Caco-2 (cell line): Measurements from ENCODE around the gene METTL2B. TPM values are rescaled to one million over a fixed set of nuclear protein-coding genes. Genes with fewer than 3 reads are reported as not detected.
"Not testable (repeated sequence)": the region's sequence is repeated elsewhere in the genome, so short reads cannot be mapped to it uniquely, and the experiment has no call there.

Experiments used
- BruUV-seq: library from RNA; stranded (reverse); fragments of 400-500 nt; replicated peaks from 2 replicates; lab custom pipeline; 2021; lab: Mats Ljungman, UMichigan
- CTCF ChIA-PET: fragments of 300-600 bp; sonication (Branson Sonifier 250); formaldehyde crosslinking; loops from one replicate; lab custom pipeline; 2022; ENCODE audit warnings: antibody characterized with exemption; lab: Charles Lee
- POLR2A ChIA-PET: fragments of 300-600 bp; sonication (Branson Sonifier 250); formaldehyde crosslinking; loops from one replicate; lab custom pipeline; 2022; ENCODE audit warnings: antibody characterized with exemption; lab: Charles Lee
- DNase-seq, 2 experiments: peaks; one replicate each; pipeline versions ENCODE4 v3.0.0 to v3.0.0-alpha.2; 2020 to 2022
- H3K27me3 ChIP-seq: replicated peaks from 2 replicates; pipeline ENCODE4 v1.6.0; 2011; ENCODE audit warnings: low read length; ENCODE audit not compliant: control insufficient read depth, insufficient read depth
- H3K36me3 ChIP-seq: 2 replicates; pipeline ENCODE4 v1.5.1; 2011; ENCODE audit warnings: low read length; ENCODE audit not compliant: control insufficient read depth, insufficient read depth
- H3K4me1 ChIP-seq: fragments of 250-450 bp; sonication (Bioruptor Pico); 2 replicates; pipeline ENCODE4 v1.5.1; 2020; ENCODE audit warnings: mild to moderate bottlenecking
- H3K4me3 ChIP-seq: 2 replicates; pipeline ENCODE4 v1.5.1; 2011; ENCODE audit warnings: low read depth, mild to moderate bottlenecking, control low read depth, low read length
- H3K9me3 ChIP-seq: fragments of 250-450 bp; sonication (Bioruptor Pico); 2 replicates; pipeline ENCODE4 v1.5.1; 2020; ENCODE audit warnings: mild to moderate bottlenecking, moderate library complexity
- H3K27ac Mint-ChIP-seq: one replicate; pipeline ENCODE4 v1.8.0; 2022; ENCODE audit warnings: mixed read lengths; ENCODE audit not compliant: unreplicated experiment
- H3K27me3 Mint-ChIP-seq: one replicate; pipeline ENCODE4 v1.8.0; 2022; ENCODE audit warnings: mixed read lengths; ENCODE audit not compliant: insufficient read depth, unreplicated experiment
- H3K36me3 Mint-ChIP-seq: one replicate; pipeline ENCODE4 v1.8.0; 2022; ENCODE audit warnings: mild to moderate bottlenecking, mixed read lengths; ENCODE audit not compliant: insufficient read depth, unreplicated experiment
- H3K4me1 Mint-ChIP-seq: one replicate; pipeline ENCODE4 v1.8.0; 2022; ENCODE audit warnings: low read depth, mixed read lengths; ENCODE audit not compliant: unreplicated experiment
- H3K4me3 Mint-ChIP-seq: one replicate; pipeline ENCODE4 v1.8.0; 2022; ENCODE audit warnings: mild to moderate bottlenecking, moderate library complexity, mixed read lengths; ENCODE audit not compliant: unreplicated experiment
- H3K9me3 Mint-ChIP-seq: one replicate; pipeline ENCODE4 v1.8.0; 2022; ENCODE audit warnings: mixed read lengths; ENCODE audit not compliant: unreplicated experiment
- intact Hi-C: fragments of 100-400 bp; cut with micrococcal nuclease; formaldehyde crosslinking; loops from one replicate; pipeline ENCODE4 v1.10.0; 2022; ENCODE audit not compliant: unreplicated experiment
- total RNA-seq: library from RNA; stranded (reverse); gene quantifications from 2 replicates; pipeline ENCODE4 v1.2.3, GENCODE V29; 2022
- TF ChIP-seq, protein P1 (sequence below), 2 experiments: fragments of 200-600 bp in 1 of 2; IDR thresholded peaks; 1 replicate in 1 of 2; 2 replicates in 1 of 2; pipeline versions ENCODE4 v1.5.1 to v1.8.0; 2011 to 2022; ENCODE audit warnings: antibody characterized with exemption in 1 of 2, control low read depth in 1 of 2, inconsistent platforms in 1 of 2, low read depth in 1 of 2, low read length in 1 of 2, mild to moderate bottlenecking in 1 of 2, moderate library complexity in 1 of 2; ENCODE audit not compliant: insufficient read depth in 1 of 2, severe bottlenecking in 1 of 2, unreplicated experiment in 1 of 2

METTL2B gene
- total RNA-seq, 1 experiment from 2014 or later, result 39.0 TPM

DNA sequence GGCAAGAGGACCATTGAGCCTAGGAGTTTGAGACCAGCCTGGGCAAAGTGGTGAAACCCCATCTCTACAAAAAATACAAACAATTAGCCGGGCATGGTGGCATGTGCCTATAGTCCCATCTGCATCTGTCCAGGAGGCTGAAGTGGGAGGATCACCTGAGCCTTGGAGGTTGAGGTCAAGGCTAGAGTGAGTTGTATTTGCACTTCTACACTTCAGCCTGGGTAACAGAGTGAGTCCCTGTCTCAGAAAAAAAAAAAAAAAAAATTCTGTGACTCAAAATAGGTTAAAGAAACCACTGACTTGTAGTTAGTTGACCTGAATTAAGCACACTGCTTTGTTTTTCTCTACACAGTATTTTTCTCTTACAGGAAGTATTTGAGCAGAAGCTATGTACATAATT, 74.4 kb downstream of the METTL2B start:
- no peak overlapping the region for H3K27ac Mint-ChIP-seq
- H3K36me3 Mint-ChIP-seq, result peaks cover 31% of the 10 kb centered on the region
- no peaks in the 10 kb centered on the region for H3K27me3 Mint-ChIP-seq
- no peaks in the 10 kb centered on the region for H3K4me1 ChIP-seq
- ChIA-PET POLR2A (no interaction called here), CTCF (no interaction called here)
- H3K4me3 ChIP-seq, result no peak overlapping the region
- no peaks in the 10 kb centered on the region for H3K9me3 Mint-ChIP-seq
- H3K9me3 ChIP-seq, result no peaks in the 10 kb centered on the region
- DNase-seq, result no peak
- intact Hi-C loops, result no loop called here
- no peaks in the 10 kb centered on the region for H3K36me3 ChIP-seq
- TF ChIP-seq, protein P1, sequence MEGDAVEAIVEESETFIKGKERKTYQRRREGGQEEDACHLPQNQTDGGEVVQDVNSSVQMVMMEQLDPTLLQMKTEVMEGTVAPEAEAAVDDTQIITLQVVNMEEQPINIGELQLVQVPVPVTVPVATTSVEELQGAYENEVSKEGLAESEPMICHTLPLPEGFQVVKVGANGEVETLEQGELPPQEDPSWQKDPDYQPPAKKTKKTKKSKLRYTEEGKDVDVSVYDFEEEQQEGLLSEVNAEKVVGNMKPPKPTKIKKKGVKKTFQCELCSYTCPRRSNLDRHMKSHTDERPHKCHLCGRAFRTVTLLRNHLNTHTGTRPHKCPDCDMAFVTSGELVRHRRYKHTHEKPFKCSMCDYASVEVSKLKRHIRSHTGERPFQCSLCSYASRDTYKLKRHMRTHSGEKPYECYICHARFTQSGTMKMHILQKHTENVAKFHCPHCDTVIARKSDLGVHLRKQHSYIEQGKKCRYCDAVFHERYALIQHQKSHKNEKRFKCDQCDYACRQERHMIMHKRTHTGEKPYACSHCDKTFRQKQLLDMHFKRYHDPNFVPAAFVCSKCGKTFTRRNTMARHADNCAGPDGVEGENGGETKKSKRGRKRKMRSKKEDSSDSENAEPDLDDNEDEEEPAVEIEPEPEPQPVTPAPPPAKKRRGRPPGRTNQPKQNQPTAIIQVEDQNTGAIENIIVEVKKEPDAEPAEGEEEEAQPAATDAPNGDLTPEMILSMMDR (IDR thresholded peaks at IDR 0.05; ENCODE audit: insufficient read depth in 1 of 2, low read depth in 1 of 2, low read length in 1 of 2, severe bottlenecking in 1 of 2, unreplicated experiment in 1 of 2), result no peak
- no peaks in the 10 kb centered on the region for H3K4me1 Mint-ChIP-seq
- no TSS peak for BruUV-seq
- H3K27me3 ChIP-seq, result no peaks in the 10 kb centered on the region
- no peak overlapping the region for H3K4me3 Mint-ChIP-seq

DNA sequence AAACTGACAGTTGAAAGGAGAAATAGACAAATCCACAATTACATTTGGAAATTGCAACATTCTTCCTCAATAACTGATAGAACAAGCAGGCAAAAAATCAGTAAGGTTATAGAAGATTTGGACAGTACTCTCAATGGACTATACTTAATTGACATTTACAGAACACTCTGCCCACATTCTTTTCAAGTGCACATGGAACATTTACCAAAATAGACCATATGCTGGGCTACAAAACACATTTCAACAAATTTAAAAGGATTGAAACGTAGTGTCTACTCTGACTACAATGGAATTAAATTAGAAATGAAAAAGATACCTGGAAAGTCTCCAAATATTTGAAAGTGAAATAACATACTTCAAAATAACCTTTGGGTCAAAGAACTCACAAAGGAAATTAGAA, 77.8 kb downstream of the METTL2B start:
- peaks cover 22% of the 10 kb centered on the region for H3K36me3 Mint-ChIP-seq
- H3K27me3 Mint-ChIP-seq, intact Hi-C loops, H3K4me3 Mint-ChIP-seq, H3K9me3 ChIP-seq, H3K9me3 Mint-ChIP-seq, H3K27me3 ChIP-seq, H3K36me3 ChIP-seq, H3K4me3 ChIP-seq, BruUV-seq, H3K4me1 ChIP-seq, CTCF ChIA-PET, DNase-seq, H3K27ac Mint-ChIP-seq, H3K4me1 Mint-ChIP-seq, POLR2A ChIA-PET: not testable (repeated sequence)

Other genes with a start within 250 kb of the METTL2B start
- gene LEP, start 235.5 kb upstream of the METTL2B start, total RNA-seq, result not detected in 2 replicates
- 68.0 and 71.4 TPM in 2 replicates for gene RBM28, start 132.8 kb upstream of the METTL2B start, total RNA-seq
- gene PRRT4, start 115.1 kb upstream of the METTL2B start, total RNA-seq, result 0.37 and 0.43 TPM in 2 replicates
- 39.9 and 43.5 TPM in 2 replicates for gene IMPDH1, start 66.8 kb upstream of the METTL2B start, total RNA-seq
- gene HILPDA, start 20.9 kb upstream of the METTL2B start, total RNA-seq, result 17.0 and 17.8 TPM in 2 replicates
- gene GARIN1A, start 195.5 kb downstream of the METTL2B start, total RNA-seq, result 0.48 and 0.79 TPM in 2 replicates